ENCODE data around the gene GSK3A. TPM values are rescaled to one million over a fixed set of nuclear protein-coding genes. Genes with fewer than 3 reads are reported as not detected.

The GSK3A gene
- total and polyA plus RNA-seq, 9 of the 15 experiments (the other 6 are each of a cell fraction or from before 2014, with no cell fraction given) = 0.62 to 90.7 (median 33.3) TPM

- TF ChIP-seq SUPT5H (IDR thresholded peaks at IDR 0.05) = peak; percentile 70; the same call in 1 of the 2 replicates
- peak; percentile 32 for TF ChIP-seq PRPF4 (IDR thresholded peaks at IDR 0.05; ENCODE audit: insufficient read depth, low read depth, low read length, poor library complexity, severe bottlenecking)
- peak; percentile 90 for TF ChIP-seq POLR2G (IDR thresholded peaks at IDR 0.05; ENCODE audit: low read depth, low read length)
- TF ChIP-seq ZNF644 (tag; IDR thresholded peaks at IDR 0.05; ENCODE audit: low read depth) = peak; percentile 72; the same call in 1 of the 2 replicates
- peak; percentile 84 for TF ChIP-seq RFX5 (IDR thresholded peaks at IDR 0.05; ENCODE audit: low read depth, low read length)
- no peak for TF ChIP-seq NR1H2 (CRISPR knock-in tag; IDR thresholded peaks at IDR 0.05)
- TF ChIP-seq ZBTB17 (CRISPR knock-in tag; IDR thresholded peaks at IDR 0.05) = peak; percentile 72
- TF ChIP-seq, protein P1, sequence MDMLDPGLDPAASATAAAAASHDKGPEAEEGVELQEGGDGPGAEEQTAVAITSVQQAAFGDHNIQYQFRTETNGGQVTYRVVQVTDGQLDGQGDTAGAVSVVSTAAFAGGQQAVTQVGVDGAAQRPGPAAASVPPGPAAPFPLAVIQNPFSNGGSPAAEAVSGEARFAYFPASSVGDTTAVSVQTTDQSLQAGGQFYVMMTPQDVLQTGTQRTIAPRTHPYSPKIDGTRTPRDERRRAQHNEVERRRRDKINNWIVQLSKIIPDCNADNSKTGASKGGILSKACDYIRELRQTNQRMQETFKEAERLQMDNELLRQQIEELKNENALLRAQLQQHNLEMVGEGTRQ (CRISPR knock-in tag; IDR thresholded peaks at IDR 0.05) = peak; percentile 81
- no peak for TF ChIP-seq ZNF174 (CRISPR knock-in tag; IDR thresholded peaks at IDR 0.05)
- TF ChIP-seq SMAD4 (CRISPR knock-in tag; conservative IDR thresholded peaks at IDR 0.05) = peak; percentile 68; the same call in 1 of the 2 replicates
- TF ChIP-seq, protein P2, sequence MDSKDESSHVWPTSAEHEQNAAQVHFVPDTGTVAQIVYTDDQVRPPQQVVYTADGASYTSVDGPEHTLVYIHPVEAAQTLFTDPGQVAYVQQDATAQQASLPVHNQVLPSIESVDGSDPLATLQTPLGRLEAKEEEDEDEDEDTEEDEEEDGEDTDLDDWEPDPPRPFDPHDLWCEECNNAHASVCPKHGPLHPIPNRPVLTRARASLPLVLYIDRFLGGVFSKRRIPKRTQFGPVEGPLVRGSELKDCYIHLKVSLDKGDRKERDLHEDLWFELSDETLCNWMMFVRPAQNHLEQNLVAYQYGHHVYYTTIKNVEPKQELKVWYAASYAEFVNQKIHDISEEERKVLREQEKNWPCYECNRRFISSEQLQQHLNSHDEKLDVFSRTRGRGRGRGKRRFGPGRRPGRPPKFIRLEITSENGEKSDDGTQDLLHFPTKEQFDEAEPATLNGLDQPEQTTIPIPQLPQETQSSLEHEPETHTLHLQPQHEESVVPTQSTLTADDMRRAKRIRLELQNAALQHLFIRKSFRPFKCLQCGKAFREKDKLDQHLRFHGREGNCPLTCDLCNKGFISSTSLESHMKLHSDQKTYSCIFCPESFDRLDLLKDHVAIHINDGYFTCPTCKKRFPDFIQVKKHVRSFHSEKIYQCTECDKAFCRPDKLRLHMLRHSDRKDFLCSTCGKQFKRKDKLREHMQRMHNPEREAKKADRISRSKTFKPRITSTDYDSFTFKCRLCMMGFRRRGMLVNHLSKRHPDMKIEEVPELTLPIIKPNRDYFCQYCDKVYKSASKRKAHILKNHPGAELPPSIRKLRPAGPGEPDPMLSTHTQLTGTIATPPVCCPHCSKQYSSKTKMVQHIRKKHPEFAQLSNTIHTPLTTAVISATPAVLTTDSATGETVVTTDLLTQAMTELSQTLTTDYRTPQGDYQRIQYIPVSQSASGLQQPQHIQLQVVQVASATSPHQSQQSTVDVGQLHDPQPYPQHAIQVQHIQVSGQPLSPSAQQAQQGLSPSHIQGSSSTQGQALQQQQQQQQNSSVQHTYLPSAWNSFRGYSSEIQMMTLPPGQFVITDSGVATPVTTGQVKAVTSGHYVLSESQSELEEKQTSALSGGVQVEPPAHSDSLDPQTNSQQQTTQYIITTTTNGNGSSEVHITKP (IDR thresholded peaks at IDR 0.05; ENCODE audit: partially characterized antibody) = peak; percentile 8
- TF ChIP-seq CREB1 (IDR thresholded peaks at IDR 0.05) = peak; percentile 14
- TF ChIP-seq CREB1 (CRISPR knock-in tag; IDR thresholded peaks at IDR 0.05) = peak; percentile 70
- TF ChIP-seq ILF3 (IDR thresholded peaks at IDR 0.05; ENCODE audit: borderline replicate concordance) = no peak
- TF ChIP-seq FOXK2 (conservative IDR thresholded peaks at IDR 0.05 in 1 of 2, IDR thresholded peaks at IDR 0.05 in 1 of 2; ENCODE audit: low read depth in 2 of 2) = peak; percentile 96 to 98
- peak; percentile 90 for TF ChIP-seq USF1 (CRISPR knock-in tag; IDR thresholded peaks at IDR 0.05)
- peak; percentile 78; the same call in 1 of the 2 replicates for TF ChIP-seq ZNF589 (CRISPR knock-in tag; IDR thresholded peaks at IDR 0.05; ENCODE audit: low read depth)
- no peak for TF ChIP-seq TRIM25 (IDR thresholded peaks at IDR 0.05; ENCODE audit: borderline replicate concordance)
- TF ChIP-seq SRSF3 (IDR thresholded peaks at IDR 0.05; ENCODE audit: insufficient read depth, low read length) = no peak
These were observed 25.8 kb upstream of the GSK3A start (continued) for GRCh38 chr19:42268142-42268703.
